HG03139 (cell line): ENCODE measurements around the gene CYTH2.
"Not testable (repeated sequence)": the region's sequence is repeated elsewhere in the genome, so short reads cannot be mapped to it uniquely, and the experiment has no call there.

Source experiments
- ATAC-seq: cut with Tn5 transposase; IDR thresholded peaks from one replicate; pipeline ENCODE4 v1.9.1; 2021; ENCODE audit not compliant: unreplicated experiment

The CYTH2 gene

GRCh38 chr19:48477067-48477685 is 8.0 kb downstream of the CYTH2 start:
- no peak for ATAC-seq

GRCh38 chr19:48477698-48478338 is 8.6 kb downstream of the CYTH2 start:
- no peak for ATAC-seq

DNA sequence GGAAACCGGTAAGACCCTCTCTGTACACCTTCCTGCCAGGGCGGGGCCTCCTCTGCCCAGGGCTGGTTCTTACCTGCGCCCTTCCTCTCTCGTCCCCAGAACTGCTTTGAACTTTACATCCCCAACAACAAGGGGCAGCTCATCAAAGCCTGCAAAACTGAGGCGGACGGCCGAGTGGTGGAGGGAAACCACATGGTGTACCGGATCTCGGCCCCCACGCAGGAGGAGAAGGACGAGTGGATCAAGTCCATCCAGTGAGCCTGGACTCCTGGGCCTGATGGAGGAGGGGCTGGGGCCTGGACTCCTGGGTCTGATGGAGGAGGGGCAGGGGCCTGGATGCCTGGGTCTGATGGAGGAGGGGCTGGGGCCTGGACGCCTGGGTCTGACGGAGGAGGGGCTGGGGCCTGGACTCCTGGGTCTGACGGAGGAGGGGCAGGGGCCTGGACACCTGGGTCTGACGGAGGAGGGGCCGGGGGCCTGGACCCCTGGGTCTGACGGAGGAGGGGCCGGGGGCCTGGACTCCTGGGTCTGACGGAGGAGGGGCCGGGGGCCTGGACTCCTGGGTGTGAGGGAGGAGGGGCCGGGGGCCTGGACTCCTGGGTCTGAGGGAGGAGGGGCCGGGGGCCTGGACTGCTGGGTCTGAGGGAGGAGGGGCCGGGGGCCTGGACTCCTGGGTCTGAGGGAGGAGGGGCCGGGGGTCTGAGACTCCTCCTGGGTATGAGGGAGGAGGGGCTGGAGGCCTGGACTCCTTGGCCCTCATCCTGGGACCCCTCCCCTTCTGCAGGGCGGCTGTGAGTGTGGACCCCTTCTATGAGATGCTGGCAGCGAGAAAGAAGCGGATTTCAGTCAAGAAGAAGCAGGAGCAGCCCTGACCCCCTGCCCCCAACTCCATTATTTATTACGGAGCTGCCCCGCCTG is 9.4 kb downstream of the CYTH2 start:
- no peak for ATAC-seq

- no peak for ATAC-seq
Measured at GRCh38 chr19:48479686-48480085, 10.5 kb downstream of the CYTH2 start.

- ATAC-seq: no peak
Measured at GRCh38 chr19:48480183-48480557, 11.0 kb downstream of the CYTH2 start.

DNA sequence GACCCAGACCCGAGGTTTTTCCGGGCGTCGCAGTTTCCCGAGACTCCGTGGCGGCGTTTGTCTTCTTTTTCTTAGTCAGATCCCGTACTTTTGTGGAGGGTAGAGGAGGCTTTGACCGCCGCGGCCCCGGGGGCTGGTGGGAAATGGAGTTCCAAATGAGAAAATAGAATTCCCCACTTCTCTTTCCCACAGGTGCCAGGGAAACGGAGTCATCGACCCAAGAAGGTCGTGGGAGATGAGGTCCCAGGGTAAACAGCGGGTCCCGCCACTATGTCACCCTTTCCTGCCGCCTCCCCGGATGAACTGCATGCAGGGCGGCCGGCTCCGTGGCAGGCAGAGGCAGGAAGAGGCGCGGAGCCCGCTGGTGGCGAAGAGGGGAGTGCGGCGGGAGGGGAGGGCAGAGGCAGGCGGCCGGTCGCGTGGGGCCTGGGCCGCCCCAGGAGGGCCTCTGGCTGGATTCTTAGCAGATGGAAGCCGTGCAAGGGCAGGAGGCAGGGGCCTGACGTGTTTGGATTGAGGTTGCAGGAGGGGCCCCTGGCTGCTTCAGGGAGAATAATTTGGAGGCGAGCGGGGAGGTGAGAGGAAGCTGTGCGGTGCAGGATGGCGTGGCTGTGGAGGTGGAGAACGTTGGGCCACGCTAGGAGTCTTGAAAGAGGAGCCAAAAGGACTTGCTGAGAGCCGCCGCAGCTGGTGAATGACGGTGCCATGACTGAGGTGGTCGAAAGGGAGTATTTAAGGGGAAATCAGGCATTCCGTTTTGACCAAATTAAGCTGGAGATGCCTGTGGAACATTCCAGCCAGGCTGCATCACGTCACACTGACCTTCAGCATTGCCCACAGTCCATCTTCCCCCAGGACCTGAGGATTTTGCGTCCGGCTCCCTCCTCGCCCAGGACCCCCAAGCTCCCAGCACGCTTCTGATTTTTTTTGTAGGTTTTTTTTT is 11.7 kb downstream of the CYTH2 start:
- ATAC-seq: no peak

DNA sequence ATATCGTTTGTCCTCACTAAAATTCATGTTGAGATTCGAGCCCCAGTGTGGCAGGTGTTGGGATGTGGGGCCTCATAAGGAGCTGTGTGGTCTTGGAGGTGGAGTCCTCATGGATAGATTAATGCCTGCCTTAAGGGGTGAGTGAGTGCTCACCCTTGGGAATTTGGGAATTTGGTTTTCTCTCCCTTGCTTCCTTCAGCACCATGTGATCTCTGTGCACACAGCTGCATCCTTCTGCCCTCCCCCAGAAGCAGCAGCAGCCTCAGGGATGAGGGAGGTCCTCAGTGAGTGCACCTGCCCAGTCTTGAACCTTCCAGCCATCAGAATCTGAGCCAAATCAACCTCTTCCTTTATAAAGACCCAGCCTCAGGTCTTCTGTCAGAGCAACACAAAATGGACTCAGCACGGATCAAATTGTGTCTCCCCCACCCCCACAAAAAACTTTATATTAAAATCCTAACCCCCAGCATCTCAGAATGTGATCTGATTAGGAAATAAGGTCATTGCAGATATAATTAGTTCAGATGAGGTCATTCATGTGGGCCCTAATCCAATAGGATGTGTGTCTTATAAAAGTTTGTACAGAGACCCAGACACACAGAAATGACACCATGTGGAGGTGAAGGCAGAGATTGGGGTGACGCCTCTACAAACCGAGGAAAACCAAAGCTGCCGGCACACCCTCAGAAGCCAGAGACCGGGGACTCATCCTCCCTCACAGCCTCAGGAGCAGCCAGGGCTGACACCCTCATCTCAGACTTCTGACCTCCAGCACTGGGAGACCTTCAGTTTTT is 12.9 kb downstream of the CYTH2 start:
- no peak for ATAC-seq

GRCh38 chr19:48483301-48483700 is 14.1 kb downstream of the CYTH2 start:
- no peak for ATAC-seq

GRCh38 chr19:48484247-48484893 is 15.2 kb downstream of the CYTH2 start:
- no peak for ATAC-seq

GRCh38 chr19:48484931-48485612 is 15.9 kb downstream of the CYTH2 start:
- no peak for ATAC-seq

DNA sequence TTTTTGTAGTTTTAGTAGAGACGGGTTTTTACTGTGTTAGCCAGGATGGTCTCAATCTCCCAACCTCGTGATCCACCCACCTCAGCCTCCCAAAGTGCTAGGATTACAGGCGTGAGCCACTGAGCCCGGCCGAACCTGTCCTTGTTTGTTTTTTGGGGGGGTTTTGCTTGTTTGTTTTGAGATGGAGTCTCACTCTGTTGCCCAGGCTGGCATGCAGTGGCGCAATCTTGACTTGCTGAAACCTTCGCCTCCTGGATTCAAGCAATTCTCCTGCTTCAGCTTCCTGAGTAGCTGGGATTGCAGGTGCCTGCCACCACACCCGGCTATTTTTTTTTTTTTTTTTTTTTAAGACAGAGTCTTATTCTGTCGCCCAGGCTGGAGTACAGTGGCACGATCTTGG is 17.5 kb downstream of the CYTH2 start:
- ATAC-seq: not testable (repeated sequence)

DNA sequence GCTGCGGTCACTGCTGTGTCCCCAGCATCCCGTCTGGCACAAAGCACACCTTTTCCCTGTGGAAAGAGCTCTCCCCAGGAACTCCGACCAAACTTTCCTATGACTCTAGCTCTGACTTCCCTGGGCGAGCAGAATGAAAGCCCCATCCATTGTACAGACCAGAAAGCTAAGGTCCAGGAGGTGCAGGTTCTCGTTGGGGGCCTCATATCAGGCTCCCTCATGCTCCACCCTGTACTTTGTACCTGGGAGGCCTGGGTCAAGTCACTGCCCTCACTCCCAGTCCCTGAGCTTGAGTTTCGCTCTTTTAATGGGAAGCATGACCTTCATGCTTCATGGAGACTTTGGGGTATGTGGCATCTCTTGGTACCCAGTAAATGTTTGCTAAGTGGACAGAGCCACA is 18.4 kb downstream of the CYTH2 start:
- ATAC-seq: no peak

DNA sequence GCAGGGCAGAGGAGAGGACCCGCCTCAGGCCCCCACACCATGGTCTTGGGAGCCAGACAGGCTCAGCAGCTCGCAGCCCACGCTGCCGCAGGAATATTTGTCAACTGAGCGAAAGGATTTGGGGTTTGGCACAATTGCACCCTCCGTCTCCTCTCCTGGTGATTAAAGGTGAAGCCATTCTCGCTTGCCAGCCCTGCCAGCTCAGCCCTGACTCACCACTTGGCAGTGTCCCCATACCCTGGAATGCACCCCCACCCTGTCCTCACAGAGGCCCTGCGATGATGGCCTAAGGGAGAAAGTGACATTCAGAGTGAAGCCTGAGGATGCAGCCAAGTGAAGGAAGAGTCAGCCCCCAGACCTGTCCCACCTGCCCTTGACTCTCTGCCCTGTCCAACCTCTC is 18.8 kb downstream of the CYTH2 start:
- ATAC-seq: no peak

DNA sequence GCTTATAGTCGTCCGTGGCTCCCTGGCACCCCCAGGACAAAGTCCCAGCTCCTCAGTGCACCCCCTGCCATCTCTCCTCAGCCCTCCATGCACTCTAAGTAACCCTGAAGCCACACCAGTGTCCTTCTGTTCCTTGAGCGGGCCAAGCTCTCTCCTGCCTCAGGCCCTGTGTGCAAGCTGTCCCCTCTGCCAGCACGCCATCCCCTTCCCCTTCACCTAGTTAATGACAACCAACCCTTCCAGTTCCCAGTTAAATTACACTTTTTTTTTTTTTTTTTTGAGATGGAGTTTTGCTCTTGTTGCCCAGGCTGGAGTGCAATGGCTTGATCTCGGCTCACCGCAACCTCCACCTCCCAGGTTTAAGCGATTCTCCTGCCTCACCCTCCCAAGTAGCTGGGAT is 19.3 kb downstream of the CYTH2 start:
- ATAC-seq: not testable (repeated sequence)

DNA sequence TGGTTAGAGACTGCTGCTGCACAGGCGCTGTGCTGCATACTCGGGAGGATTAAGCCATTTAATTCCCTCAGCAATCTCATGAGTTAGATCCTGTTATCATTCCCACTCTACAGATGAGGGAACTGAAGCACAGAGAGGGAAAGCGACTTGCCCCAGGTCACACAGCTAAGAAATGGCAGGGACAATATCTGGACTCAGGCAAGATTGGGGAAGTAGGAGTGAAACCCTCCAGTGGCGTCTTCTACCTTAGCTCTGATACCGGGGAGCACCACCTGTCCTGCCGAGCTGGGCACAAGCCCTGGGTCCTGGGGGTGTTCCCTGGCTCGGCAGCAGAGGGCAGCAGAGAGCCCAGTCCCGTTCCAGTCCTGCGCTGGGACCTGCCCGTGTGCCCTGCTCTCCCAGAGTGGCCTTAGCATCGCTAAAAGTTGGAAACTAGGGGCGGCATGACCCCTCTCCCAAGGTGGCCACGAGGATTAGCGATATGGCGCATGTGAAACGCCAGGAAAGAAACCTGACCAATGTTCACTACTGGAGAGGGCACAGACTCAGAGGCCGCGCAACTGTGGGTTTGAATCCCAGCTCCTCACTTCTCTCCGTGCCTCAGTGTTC is 20.5 kb downstream of the CYTH2 start:
- no peak for ATAC-seq

DNA sequence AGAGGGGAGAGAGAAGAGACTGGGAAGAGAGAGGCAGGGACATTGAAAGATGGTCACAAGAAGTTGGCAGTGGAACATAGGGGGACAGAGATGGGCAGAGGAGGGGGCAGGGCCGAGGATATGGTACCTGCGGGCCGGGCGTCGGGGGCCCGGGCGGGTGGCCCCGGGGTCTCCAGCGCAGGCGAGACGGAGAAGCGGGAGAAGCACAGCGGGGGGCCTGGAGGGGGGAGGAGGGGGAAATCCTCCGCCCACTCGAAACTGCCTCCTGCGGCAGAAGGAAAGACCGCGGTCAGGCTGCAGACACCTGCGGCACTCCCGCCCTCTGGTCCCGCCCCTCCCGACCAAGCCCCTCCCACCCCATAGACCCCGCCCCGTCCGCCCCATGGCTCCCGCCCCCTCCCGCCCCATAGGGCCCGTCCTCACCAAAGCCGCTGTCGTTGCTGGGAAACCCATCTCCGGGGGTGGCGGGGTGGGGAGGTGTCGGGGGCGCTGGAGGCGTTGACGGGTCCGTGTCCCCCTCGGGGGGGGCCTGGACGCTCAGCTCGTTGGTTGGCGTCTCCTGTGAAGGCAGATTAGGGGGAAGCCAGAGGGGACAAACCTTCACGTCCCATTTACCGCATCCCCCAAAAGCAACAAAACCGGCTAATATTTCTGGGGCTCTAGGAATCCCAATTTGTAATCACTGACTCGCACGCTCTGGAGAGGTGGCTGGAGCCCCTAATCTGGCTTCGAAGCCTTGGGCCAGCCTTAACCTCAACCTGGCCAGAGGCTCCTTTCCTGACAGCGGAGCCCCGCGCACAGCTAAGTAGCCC is 22.0 kb downstream of the CYTH2 start:
- ATAC-seq: no peak

GRCh38 chr19:48491793-48492123 is 22.6 kb downstream of the CYTH2 start:
- no peak for ATAC-seq
